Neural progenitor cell (in vitro differentiated cells): ENCODE data around the gene GANC. TPM values are rescaled to one million over a fixed set of nuclear protein-coding genes. Genes with fewer than 3 reads are reported as not detected.
"Not testable (repeated sequence)": the region's sequence is repeated elsewhere in the genome, so short reads cannot be mapped to it uniquely, and the experiment has no call there.

ENCODE experiments used
- DNase-seq: peaks from one replicate; pipeline ENCODE4 v3.0.0-alpha.2; 2016; ENCODE audit warnings: low spot score
- H2AFZ ChIP-seq: fragments of 200-600 bp; sonication (generic); replicated peaks from 2 replicates; pipeline ENCODE4 v1.6.1; 2016; ENCODE audit warnings: antibody characterized with exemption
- H3F3A ChIP-seq: fragments of 200-600 bp; sonication (generic); 2 replicates; pipeline ENCODE4 v1.6.1; 2016; ENCODE audit warnings: antibody characterized with exemption, low read depth
- H3K27ac ChIP-seq: fragments of 200-600 bp; sonication (generic); 2 replicates; pipeline ENCODE4 v1.5.1; 2016; ENCODE audit warnings: mild to moderate bottlenecking
- H3K27me3 ChIP-seq: fragments of 200-600 bp; sonication (generic); 2 replicates; pipeline ENCODE4 v1.6.1; 2016; ENCODE audit warnings: mild to moderate bottlenecking, moderate library complexity
- H3K36me3 ChIP-seq: fragments of 200-600 bp; sonication (generic); 2 replicates; pipeline ENCODE4 v1.5.1; 2016
- H3K4me1 ChIP-seq: fragments of 200-600 bp; sonication (generic); 2 replicates; pipeline ENCODE4 v1.6.1; 2016; ENCODE audit warnings: mixed run types
- H3K4me2 ChIP-seq: fragments of 200-600 bp; sonication (generic); 2 replicates; pipeline ENCODE4 v1.6.1; 2016
- H3K4me3 ChIP-seq: fragments of 200-600 bp; sonication (generic); 2 replicates; pipeline ENCODE4 v1.5.1; 2016
- H3K79me2 ChIP-seq: fragments of 200-600 bp; sonication (generic); 2 replicates; pipeline ENCODE4 v1.6.1; 2016; ENCODE audit warnings: low read depth
- H3K9ac ChIP-seq: fragments of 200-600 bp; sonication (generic); 2 replicates; pipeline ENCODE4 v1.6.1; 2016
- H3K9me3 ChIP-seq: fragments of 200-600 bp; sonication (generic); 2 replicates; pipeline ENCODE4 v1.5.1; 2016; ENCODE audit warnings: low read depth
- H4K20me1 ChIP-seq: fragments of 200-600 bp; sonication (generic); 2 replicates; pipeline ENCODE4 v1.6.1; 2016; ENCODE audit warnings: low read depth
- H3K27ac Mint-ChIP-seq: 3 replicates; pipeline ENCODE4 v1.8.0; 2021; ENCODE audit warnings: mixed read lengths
- H3K27me3 Mint-ChIP-seq: 2 replicates; pipeline ENCODE4 v1.8.0; 2022; ENCODE audit warnings: low read depth, mild to moderate bottlenecking, inconsistent platforms, moderate library complexity, mixed read lengths; ENCODE audit not compliant: insufficient read depth
- H3K36me3 Mint-ChIP-seq: 3 replicates; pipeline ENCODE4 v1.8.0; 2021; ENCODE audit warnings: mixed read lengths
- H3K4me1 Mint-ChIP-seq: 3 replicates; pipeline ENCODE4 v1.8.0; 2021; ENCODE audit warnings: mixed read lengths
- H3K4me3 Mint-ChIP-seq: 3 replicates; pipeline ENCODE4 v1.8.0; 2021; ENCODE audit warnings: mild to moderate bottlenecking, moderate library complexity, mixed read lengths
- H3K9me3 Mint-ChIP-seq: 3 replicates; pipeline ENCODE4 v1.8.0; 2020; ENCODE audit warnings: mixed read lengths
- CTCF ChIP-seq: fragments of 200-600 bp; sonication (generic); IDR thresholded peaks from 2 replicates; pipeline ENCODE4 v1.5.1; 2017; ENCODE audit warnings: antibody characterized with exemption, mild to moderate bottlenecking
- EZH2 ChIP-seq: fragments of 200-600 bp; sonication (generic); IDR thresholded peaks from 2 replicates; pipeline ENCODE4 v1.6.1; 2017; ENCODE audit warnings: antibody characterized with exemption, mild to moderate bottlenecking, moderate library complexity
- EZH2phosphoT487 ChIP-seq: fragments of 200-600 bp; sonication (generic); IDR thresholded peaks from 2 replicates; pipeline ENCODE4 v1.6.1; 2017; ENCODE audit warnings: antibody characterized with exemption
- total RNA-seq: library from RNA; depleted of rRNA; stranded (reverse); fragments of >200 nt; gene quantifications from 2 replicates; pipeline ENCODE4 v1.2.3, GENCODE V29; 2015; ENCODE audit warnings: low replicate concordance

The GANC gene
- total RNA-seq, 1 donor from 2014 or later, result 22.7 TPM

GRCh38 chr15:42289166-42289565 is 16.2 kb downstream of the GANC start:
- H3K9ac ChIP-seq, result no peak overlapping the region
- DNase-seq, result no peak
- H3K4me3 Mint-ChIP-seq, result no peak overlapping the region
- no peaks in the 10 kb centered on the region for H3K27me3 Mint-ChIP-seq
- no peak overlapping the region for H3K4me3 ChIP-seq
- H3K4me1 Mint-ChIP-seq, result no peaks in the 10 kb centered on the region
- no peak overlapping the region for H3K27ac ChIP-seq
- no peaks in the 10 kb centered on the region for H3K36me3 Mint-ChIP-seq
- no peak overlapping the region for H3K27ac Mint-ChIP-seq
- H2AFZ ChIP-seq, result no peak overlapping the region
- H4K20me1 ChIP-seq, result no peaks in the 10 kb centered on the region
- no peaks in the 10 kb centered on the region for H3K4me1 ChIP-seq
- TF ChIP-seq EZH2 (no peak), CTCF (no peak), EZH2phosphoT487 (no peak)
- H3K4me2 ChIP-seq, result no peak overlapping the region
- no peaks in the 10 kb centered on the region for H3F3A ChIP-seq
- H3K9me3 Mint-ChIP-seq, result no peaks in the 10 kb centered on the region
- H3K79me2 ChIP-seq, result no peaks in the 10 kb centered on the region
- no peaks in the 10 kb centered on the region for H3K9me3 ChIP-seq
- H3K36me3 ChIP-seq, result no peaks in the 10 kb centered on the region
- no peaks in the 10 kb centered on the region for H3K27me3 ChIP-seq

- H3K27me3 Mint-ChIP-seq, H3F3A ChIP-seq, H3K79me2 ChIP-seq, H3K27ac ChIP-seq, H3K4me2 ChIP-seq, H3K4me1 ChIP-seq, H3K9ac ChIP-seq, H3K27me3 ChIP-seq, H3K36me3 ChIP-seq, H3K4me1 Mint-ChIP-seq, H3K4me3 Mint-ChIP-seq, H3K9me3 ChIP-seq, DNase-seq, H3K36me3 Mint-ChIP-seq, H2AFZ ChIP-seq, H3K27ac Mint-ChIP-seq, H3K4me3 ChIP-seq, H4K20me1 ChIP-seq: not testable (repeated sequence)
- peaks cover 12% of the 10 kb centered on the region for H3K9me3 Mint-ChIP-seq
These were observed 28.0 kb downstream of the GANC start for GRCh38 chr15:42301004-42301403.

GRCh38 chr15:42306681-42307080 is 33.7 kb downstream of the GANC start:
- Histone ChIP-seq H3K79me2 (no peaks in the 10 kb centered on the region), H3K4me3 (no peak overlapping the region), H3F3A (no peaks in the 10 kb centered on the region), H3K27me3 (no peaks in the 10 kb centered on the region), H3K36me3 (no peaks in the 10 kb centered on the region), H3K27ac (no peak overlapping the region), H2AFZ (no peak overlapping the region), H3K9me3 (no peaks in the 10 kb centered on the region), H3K4me1 (peaks cover 4% of the 10 kb centered on the region), H3K9ac (no peak overlapping the region), H3K4me2 (no peak overlapping the region), H4K20me1 (no peaks in the 10 kb centered on the region)
- no peak for TF ChIP-seq EZH2
- no peak for TF ChIP-seq EZH2phosphoT487
- TF ChIP-seq CTCF, result no peak
- H3K4me1 Mint-ChIP-seq, result peaks cover 5% of the 10 kb centered on the region
- H3K27me3 Mint-ChIP-seq, result no peaks in the 10 kb centered on the region
- H3K36me3 Mint-ChIP-seq, result no peaks in the 10 kb centered on the region
- H3K27ac Mint-ChIP-seq, result no peak overlapping the region
- no peak overlapping the region for H3K4me3 Mint-ChIP-seq
- peaks cover 12% of the 10 kb centered on the region for H3K9me3 Mint-ChIP-seq
- no peak for DNase-seq

- Mint-ChIP-seq H3K4me3 (no peak overlapping the region), H3K36me3 (no peaks in the 10 kb centered on the region), H3K27ac (no peak overlapping the region), H3K27me3 (no peaks in the 10 kb centered on the region), H3K4me1 (peaks cover 5% of the 10 kb centered on the region), H3K9me3 (no peaks in the 10 kb centered on the region)
- Histone ChIP-seq H3K27me3 (no peaks in the 10 kb centered on the region), H3K36me3 (no peaks in the 10 kb centered on the region), H3K27ac (no peak overlapping the region), H4K20me1 (no peaks in the 10 kb centered on the region), H3K9me3 (no peaks in the 10 kb centered on the region), H3K4me2 (no peak overlapping the region), H3K79me2 (no peaks in the 10 kb centered on the region), H3K4me3 (no peak overlapping the region), H3K4me1 (peaks cover 4% of the 10 kb centered on the region), H3K9ac (no peak overlapping the region), H3F3A (no peaks in the 10 kb centered on the region), H2AFZ (no peak overlapping the region)
- peak; percentile 20 for DNase-seq
- no peak for TF ChIP-seq EZH2
- TF ChIP-seq CTCF, result no peak
- no peak for TF ChIP-seq EZH2phosphoT487
These were observed 40.5 kb downstream of the GANC start for GRCh38 chr15:42313463-42313862.
